GM19035 (cell line): Measurements from ENCODE around the gene CBR4.

Experiments
- ATAC-seq: cut with Tn5 transposase; IDR thresholded peaks from one replicate; pipeline ENCODE4 v1.9.1; 2021; ENCODE audit not compliant: unreplicated experiment

Gene CBR4

GRCh38 chr4:169010125-169011023, at the start of gene CBR4:
Gene CBR4 (minus strand): TSS chr4:169010255. CDS start chr4:169010089, 166 bp downstream.
- peak; percentile 97 for ATAC-seq

- no peak for ATAC-seq
Measured at GRCh38 chr4:169059306-169060211, 49.5 kb upstream of the CBR4 start.

- no peak for ATAC-seq
Measured at GRCh38 chr4:169058312-169058711, 48.3 kb upstream of the CBR4 start.

DNA sequence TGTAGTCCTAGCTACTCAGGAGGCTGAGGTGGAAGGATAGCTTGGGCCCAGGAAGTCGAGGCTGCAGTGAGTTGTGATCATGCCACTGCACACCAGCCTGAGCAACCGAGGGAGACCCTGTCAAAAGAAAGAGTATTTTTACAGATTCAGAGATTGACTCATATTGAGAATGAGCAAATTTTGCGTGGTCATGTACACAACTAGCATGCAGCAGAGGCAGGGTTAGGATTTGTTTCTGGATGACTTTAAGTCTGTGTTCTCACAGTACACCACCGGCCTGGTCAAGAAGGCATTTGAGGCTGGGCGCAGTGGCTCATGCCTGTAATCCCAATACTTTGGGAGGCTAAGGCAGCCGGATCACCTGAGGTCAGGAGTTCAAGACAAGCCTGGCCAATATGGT, 44.8 kb upstream of the CBR4 start:
- peak; percentile 62 for ATAC-seq

DNA sequence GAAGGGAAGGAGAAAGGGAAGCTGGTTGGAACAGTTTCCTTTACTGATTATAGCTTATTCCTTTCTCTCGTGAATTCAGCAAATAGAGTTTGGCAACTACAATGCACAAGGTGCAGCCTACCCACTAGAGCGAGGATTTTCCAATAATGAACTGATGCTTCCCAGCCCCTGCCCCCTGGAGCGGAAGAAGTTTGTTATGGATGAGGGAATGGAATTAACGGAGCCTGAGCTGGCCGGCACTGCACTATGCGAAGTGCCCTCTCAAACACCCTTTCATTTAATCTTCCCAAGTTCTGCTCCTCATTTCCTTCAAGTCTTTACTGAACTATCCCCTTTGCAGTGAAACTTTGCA, 42.5 kb upstream of the CBR4 start:
- no peak for ATAC-seq

DNA sequence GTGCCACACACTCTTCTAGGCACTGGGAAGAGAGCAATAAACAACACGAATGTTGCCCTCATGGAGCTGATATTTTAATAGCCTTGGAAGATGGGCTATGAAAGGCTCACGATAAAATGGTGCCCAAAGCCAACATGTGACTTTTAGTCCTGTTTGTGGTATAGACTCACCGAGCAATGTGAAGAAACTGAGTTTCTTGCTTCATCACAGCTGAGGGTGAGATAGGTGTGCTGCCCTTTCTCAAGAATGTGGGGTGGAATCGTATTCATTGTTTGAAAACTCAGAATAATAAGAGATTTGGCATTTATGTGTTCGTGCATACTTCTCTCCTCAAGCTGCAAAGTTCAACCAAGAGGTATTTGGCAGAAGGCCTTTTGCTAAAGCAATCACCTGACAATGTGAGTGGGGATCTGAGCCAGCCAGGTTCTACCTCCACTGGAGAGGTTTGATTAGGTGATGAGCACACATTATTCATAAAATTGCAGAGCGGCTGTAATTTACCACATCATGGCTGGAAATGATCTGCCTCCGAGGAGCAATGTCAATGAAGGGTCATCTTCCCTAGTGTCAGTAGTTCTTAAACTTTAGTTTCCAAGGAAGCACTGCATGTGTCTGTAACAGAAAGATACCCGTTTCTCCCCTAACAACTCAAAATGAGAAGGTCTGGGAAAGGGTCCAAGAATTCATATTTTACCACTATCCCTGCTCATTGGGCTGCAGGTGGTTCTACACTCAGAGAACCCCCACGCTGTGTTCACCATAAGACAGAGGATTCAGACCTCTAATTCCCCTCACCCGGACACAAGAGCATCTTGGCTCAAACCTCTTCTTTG, 41.9 kb upstream of the CBR4 start:
- no peak for ATAC-seq

DNA sequence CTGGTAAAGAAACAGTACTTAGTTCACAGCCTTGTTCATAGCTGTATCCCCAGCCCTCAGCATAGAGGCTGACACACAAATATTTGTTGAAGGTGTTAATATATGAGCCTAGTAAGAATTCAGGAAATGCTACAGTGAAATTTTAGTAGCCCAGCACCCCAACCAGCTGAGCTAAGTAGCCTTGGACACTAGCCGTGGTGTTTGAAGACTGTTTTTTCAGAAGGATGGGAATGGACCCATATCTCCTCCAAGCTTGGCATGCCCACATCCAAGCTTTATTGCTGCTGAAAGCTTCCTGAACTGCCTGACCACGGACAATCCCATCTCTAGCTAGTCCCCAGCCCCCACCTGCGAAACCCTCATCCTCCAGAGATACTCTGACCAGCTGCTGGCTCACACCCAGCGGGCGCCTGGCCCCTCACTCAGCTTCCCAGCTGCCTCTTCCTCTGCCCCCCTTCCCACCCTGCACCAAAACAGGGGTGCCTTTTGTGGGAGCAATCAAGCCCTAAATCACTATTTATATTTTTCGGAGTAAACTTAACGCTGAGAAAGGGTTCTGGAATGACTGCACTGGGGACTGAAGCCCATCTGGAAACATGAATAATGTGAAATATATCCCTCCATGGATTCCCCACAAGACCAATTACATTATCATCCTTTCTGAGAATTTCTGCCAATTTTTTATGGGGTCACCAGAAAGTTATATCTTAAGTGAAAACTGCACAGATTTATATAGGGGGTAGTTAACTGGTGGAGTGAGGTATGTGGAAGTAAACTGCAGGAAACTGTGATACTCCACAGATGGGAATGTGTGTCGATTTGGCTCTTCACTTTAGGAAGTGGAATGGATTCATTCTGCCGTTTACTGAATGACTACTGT, 41.1 kb upstream of the CBR4 start:
- no peak for ATAC-seq

GRCh38 chr4:169050284-169050683, 40.2 kb upstream of the CBR4 start:
- no peak for ATAC-seq

DNA sequence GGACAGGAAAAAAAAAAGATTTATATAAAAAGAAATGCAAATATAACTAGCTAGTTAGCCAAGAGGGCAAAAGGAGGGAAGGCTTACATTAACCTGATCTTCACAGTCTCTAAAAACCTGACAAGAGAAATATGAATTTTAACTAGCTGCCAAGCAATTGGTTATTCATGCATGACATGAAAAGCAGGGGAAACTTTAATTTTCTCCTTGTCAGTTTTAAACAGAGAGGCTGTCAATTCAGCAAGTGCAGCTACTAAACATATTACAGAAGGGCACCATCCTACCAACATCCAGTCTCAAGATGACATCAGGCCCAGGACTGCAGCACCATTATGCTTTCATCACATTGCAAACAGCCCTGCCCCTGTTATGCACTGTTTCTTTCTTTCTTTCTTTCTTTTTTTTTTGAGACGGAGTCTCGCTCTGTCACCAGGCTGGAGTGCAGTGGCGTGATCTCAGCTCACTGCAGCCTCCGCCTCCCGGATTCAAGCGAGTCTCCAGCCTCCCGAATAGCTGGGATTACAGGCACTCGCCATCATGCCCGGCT, 38.9 kb upstream of the CBR4 start:
- ATAC-seq, result no peak

DNA sequence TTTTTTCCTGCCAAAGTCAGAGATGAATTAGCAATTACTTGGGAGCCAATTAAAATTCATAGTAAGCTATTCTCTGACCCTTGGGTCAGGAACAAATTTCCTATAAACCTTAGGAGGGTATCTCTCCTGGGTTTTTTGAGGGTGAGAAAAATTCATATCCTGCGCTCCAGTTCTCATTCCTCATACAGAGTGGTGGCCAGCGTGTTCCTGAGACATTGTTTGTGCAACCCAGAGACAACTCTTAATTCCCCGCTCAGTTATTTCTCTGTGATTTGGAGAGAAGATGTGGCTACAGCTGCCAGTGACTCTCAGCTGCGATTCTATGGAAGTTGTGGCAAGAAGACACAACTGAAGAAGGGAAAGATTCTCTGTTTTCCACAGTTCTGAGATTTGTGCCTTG, 37.9 kb upstream of the CBR4 start:
- ATAC-seq, result no peak

GRCh38 chr4:169045862-169046584, 36.0 kb upstream of the CBR4 start:
- ATAC-seq, result no peak

DNA sequence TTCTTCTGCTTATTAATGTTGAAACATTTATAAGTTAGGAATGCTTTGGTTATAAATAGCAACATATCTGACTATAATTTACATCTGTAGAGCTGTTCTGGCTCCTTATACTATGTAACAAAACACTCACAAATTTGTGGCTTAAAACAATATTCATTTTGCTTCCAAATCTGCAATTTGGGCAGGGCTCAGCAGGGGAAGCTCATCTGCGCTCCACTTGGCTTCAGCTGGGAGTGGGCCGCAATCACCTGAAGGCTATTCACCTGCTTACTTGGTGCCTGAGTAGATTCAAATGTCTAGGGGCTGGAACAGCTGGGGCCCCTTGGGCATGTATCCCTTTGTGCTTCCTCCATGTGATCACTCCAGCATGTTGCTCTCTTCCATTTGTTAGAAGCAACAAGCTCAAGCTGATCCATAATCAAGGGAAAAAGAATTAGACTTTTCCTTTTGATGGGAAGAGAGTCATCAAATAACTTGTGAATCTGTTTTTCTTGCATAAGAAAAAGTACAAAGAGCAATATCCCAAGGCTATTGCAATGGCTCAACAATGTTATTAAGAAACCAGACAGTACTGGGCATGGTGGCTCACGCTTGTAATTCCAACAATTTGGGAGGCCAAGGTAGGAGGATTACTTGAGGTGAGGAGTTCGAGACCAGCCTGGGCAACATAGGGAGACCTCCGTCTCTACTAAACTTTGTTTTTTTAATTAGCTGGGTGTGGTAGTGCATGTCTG, 34.8 kb upstream of the CBR4 start:
- ATAC-seq, result no peak

- ATAC-seq, result no peak
Measured at GRCh38 chr4:169042608-169043007, 32.6 kb upstream of the CBR4 start.

GRCh38 chr4:169040559-169041261, 30.7 kb upstream of the CBR4 start:
- ATAC-seq, result no peak

DNA sequence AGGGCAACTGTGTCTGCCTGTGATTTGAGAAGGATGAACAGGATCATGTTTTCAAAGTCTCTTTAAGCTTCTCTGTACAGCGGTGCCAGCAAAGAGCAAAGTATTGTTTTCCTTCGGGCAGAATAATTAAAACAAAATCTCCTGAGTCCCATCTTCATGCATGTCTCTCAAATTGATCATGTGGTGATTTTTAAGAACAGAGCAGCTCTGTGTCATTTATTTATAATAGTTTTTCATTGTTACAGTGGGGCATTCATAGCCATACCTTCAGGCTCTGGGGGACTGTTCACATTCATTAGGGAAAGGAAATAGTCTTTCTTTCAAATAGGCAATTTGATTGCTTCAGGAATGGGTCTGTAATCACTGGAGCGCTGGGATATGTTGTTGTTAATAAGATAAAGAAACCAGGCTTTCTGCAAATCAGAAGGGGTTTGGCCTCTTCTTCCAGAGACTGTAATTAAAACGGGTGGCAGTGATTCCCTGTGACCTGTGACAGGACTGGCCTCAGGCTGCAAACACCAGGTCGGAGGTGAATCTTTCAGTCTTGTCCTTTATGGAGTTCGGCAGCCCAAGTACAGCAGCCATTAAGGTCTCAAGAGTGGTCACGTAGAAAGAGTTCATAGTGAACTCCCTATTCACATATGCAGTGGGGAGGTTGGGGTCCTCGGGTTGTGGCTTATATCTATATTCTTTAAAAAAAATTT, 29.3 kb upstream of the CBR4 start:
- ATAC-seq, result no peak

DNA sequence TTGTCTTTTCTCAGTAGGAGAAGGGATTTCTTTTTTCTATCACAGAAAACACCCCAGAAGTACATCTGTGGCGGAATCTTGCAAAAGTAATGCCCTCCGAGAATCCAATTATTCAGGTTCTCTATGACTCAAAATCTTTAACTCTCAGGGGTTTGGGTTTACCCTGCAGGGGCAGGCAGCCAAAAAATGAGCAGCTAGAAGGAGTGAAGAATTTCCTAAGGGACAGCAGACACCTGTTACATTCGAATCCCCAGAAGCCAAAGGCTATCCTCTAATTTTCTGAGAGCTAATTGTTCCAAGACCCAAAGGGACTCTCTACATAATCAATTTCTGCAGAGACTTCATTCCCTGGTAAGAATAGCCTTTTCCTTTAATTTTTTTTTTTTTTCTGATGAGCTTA, 27.5 kb upstream of the CBR4 start:
- ATAC-seq, result no peak
